HG03060 (cell line): ENCODE data around the gene ANXA11.
"Not testable (repeated sequence)": the region's sequence is repeated elsewhere in the genome, so short reads cannot be mapped to it uniquely, and the experiment has no call there.

ENCODE experiments used
- ATAC-seq: cut with Tn5 transposase; IDR thresholded peaks from one replicate; pipeline ENCODE4 v1.9.1; 2021; ENCODE audit warnings: low read depth, moderate number of reproducible peaks; ENCODE audit not compliant: unreplicated experiment

Gene ANXA11

GRCh38 chr10:80150172-80150571, 55.2 kb downstream of the ANXA11 start:
- no peak for ATAC-seq

- no peak for ATAC-seq
These were observed 56.2 kb downstream of the ANXA11 start for GRCh38 chr10:80149123-80149522.

- ATAC-seq = no peak
These were observed 57.1 kb downstream of the ANXA11 start for GRCh38 chr10:80148166-80148805.

GRCh38 chr10:80146918-80147317, 58.4 kb downstream of the ANXA11 start:
- ATAC-seq = no peak

- ATAC-seq = not testable (repeated sequence)
These were observed 59.7 kb downstream of the ANXA11 start for GRCh38 chr10:80145406-80146308.

- ATAC-seq = peak; percentile 36
These were observed 60.6 kb downstream of the ANXA11 start for GRCh38 chr10:80144696-80145131.

GRCh38 chr10:80144067-80144695, 61.2 kb downstream of the ANXA11 start:
- ATAC-seq = no peak

GRCh38 chr10:80141696-80142460, 63.5 kb downstream of the ANXA11 start:
- ATAC-seq = no peak

- ATAC-seq = no peak
These were observed 65.1 kb downstream of the ANXA11 start for GRCh38 chr10:80140251-80140650.

GRCh38 chr10:80139265-80139664, 66.1 kb downstream of the ANXA11 start:
- no peak for ATAC-seq

GRCh38 chr10:80137920-80138319, 67.4 kb downstream of the ANXA11 start:
- no peak for ATAC-seq

- no peak for ATAC-seq
These were observed 68.1 kb downstream of the ANXA11 start for GRCh38 chr10:80137031-80137862.

GRCh38 chr10:80136134-80136571, 69.2 kb downstream of the ANXA11 start:
- no peak for ATAC-seq

- ATAC-seq = not testable (repeated sequence)
These were observed 71.7 kb downstream of the ANXA11 start for GRCh38 chr10:80133687-80134086.

GRCh38 chr10:80133206-80133605, 72.1 kb downstream of the ANXA11 start:
- ATAC-seq = no peak

GRCh38 chr10:80132299-80133139, 72.8 kb downstream of the ANXA11 start, which contains the start of gene PLAC9:
TSS of gene PLAC9 (plus strand) at chr10:80132730. CDS start at chr10:80132763, 33 bp downstream.
- no peak for ATAC-seq

- no peak for ATAC-seq
These were observed 73.8 kb downstream of the ANXA11 start for GRCh38 chr10:80131499-80131901.

- ATAC-seq = no peak
These were observed 78.5 kb downstream of the ANXA11 start for GRCh38 chr10:80126876-80127275.

GRCh38 chr10:80122746-80123145, 82.6 kb downstream of the ANXA11 start:
- ATAC-seq = no peak
